Measurements from ENCODE around the gene TNRC6C. TPM values are rescaled to one million over a fixed set of nuclear protein-coding genes. Genes with fewer than 3 reads are reported as not detected.

TNRC6C gene
- total RNA-seq, 4 donors from 2014 or later, result 9.1 to 32.7 (median 14.3) TPM

- no peak for TF ChIP-seq POLR2A (IDR thresholded peaks at IDR 0.05)
- TF ChIP-seq CTCF (IDR thresholded peaks at IDR 0.05), result no peak
- intact Hi-C loops (cut with DNase I), result no loop called here
- H3K27me3 ChIP-seq, result no peaks in the 10 kb centered on the region
- no peaks in the 10 kb centered on the region for H3K9me3 ChIP-seq
- H3K4me1 ChIP-seq, result no peaks in the 10 kb centered on the region
- H3K27ac ChIP-seq, result no peak overlapping the region
- no peak for DNase-seq
- WGBS, 2 donors, result 92 to 93% methylated on average over 2 of the region's 2 CpGs
- H3K36me3 ChIP-seq, result no peaks in the 10 kb centered on the region
- no peak overlapping the region for H3K4me3 ChIP-seq (replicated peaks in 1 of 3)
Measured at GRCh38 chr17:78027121-78027520, 68.6 kb downstream of the TNRC6C start.

GRCh38 chr17:78029697-78030096, 71.2 kb downstream of the TNRC6C start:
- no peak overlapping the region for H3K27ac ChIP-seq
- no peak overlapping the region for H3K4me3 ChIP-seq (replicated peaks in 1 of 3)
- H3K27me3 ChIP-seq, result no peaks in the 10 kb centered on the region
- TF ChIP-seq POLR2A (IDR thresholded peaks at IDR 0.05) (no peak), CTCF (IDR thresholded peaks at IDR 0.05) (no peak)
- H3K36me3 ChIP-seq, result peaks cover 0 to 2% of the 10 kb centered on the region in 2 donors
- H3K4me1 ChIP-seq, result no peaks in the 10 kb centered on the region
- no peak for DNase-seq
- 58 to 70% methylated on average over 1 of the region's 1 CpG for WGBS, 2 donors
- H3K9me3 ChIP-seq, result no peaks in the 10 kb centered on the region
- intact Hi-C loops (cut with DNase I), result no loop called here

- Histone ChIP-seq H3K27ac (no peak overlapping the region), H3K27me3 (no peaks in the 10 kb centered on the region), H3K9me3 (no peaks in the 10 kb centered on the region), H3K4me3 (replicated peaks in 1 of 3) (no peak overlapping the region), H3K36me3 (peaks cover 0 to 2% of the 10 kb centered on the region in 2 donors), H3K4me1 (no peaks in the 10 kb centered on the region)
- TF ChIP-seq CTCF (IDR thresholded peaks at IDR 0.05) (no peak), POLR2A (IDR thresholded peaks at IDR 0.05) (no peak)
- intact Hi-C loops (cut with DNase I), result no loop called here
- 96% methylated on average over 8 of the region's 8 CpGs for WGBS, 2 donors
- no peak for DNase-seq
Measured at GRCh38 chr17:78031435-78031834, 72.9 kb downstream of the TNRC6C start.

GRCh38 chr17:78032166-78032565, 73.7 kb downstream of the TNRC6C start:
- no peaks in the 10 kb centered on the region for H3K9me3 ChIP-seq
- no peak overlapping the region for H3K4me3 ChIP-seq (replicated peaks in 1 of 3)
- H3K36me3 ChIP-seq, result peaks cover 0 to 2% of the 10 kb centered on the region in 2 donors
- WGBS, 2 donors, result 79 to 87% methylated on average over 1 of the region's 1 CpG
- no peak overlapping the region for H3K27ac ChIP-seq
- DNase-seq, result no peak
- TF ChIP-seq POLR2A (IDR thresholded peaks at IDR 0.05) (no peak), CTCF (IDR thresholded peaks at IDR 0.05) (no peak)
- intact Hi-C loops (cut with DNase I), result no loop called here
- no peaks in the 10 kb centered on the region for H3K27me3 ChIP-seq
- H3K4me1 ChIP-seq, result no peaks in the 10 kb centered on the region

GRCh38 chr17:78034429-78035091, 76.1 kb downstream of the TNRC6C start:
- no peak overlapping the region for H3K27ac ChIP-seq
- H3K9me3 ChIP-seq, result no peaks in the 10 kb centered on the region
- no peak for DNase-seq
- no peak overlapping the region for H3K4me3 ChIP-seq (replicated peaks in 1 of 3)
- intact Hi-C loops (cut with DNase I), result no loop called here
- TF ChIP-seq CTCF (IDR thresholded peaks at IDR 0.05), result no peak
- no peak for TF ChIP-seq POLR2A (IDR thresholded peaks at IDR 0.05)
- peaks cover 0 to 2% of the 10 kb centered on the region in 2 donors for H3K36me3 ChIP-seq
- no peaks in the 10 kb centered on the region for H3K27me3 ChIP-seq
- 90 to 91% methylated on average over 9 of the region's 9 CpGs for WGBS, 2 donors
- H3K4me1 ChIP-seq, result no peaks in the 10 kb centered on the region
